NCI-H187 treated with DMSO at 0.1 percent for 48 hours (cell line): ENCODE data around the gene FAM219A.
"Not testable (repeated sequence)": the region's sequence is repeated elsewhere in the genome, so short reads cannot be mapped to it uniquely, and the experiment has no call there.

ENCODE experiments used
- DNase-seq: peaks from one replicate; lab custom pipeline; 2025; lab: John Stamatoyannopoulos, UW

Gene FAM219A

DNA sequence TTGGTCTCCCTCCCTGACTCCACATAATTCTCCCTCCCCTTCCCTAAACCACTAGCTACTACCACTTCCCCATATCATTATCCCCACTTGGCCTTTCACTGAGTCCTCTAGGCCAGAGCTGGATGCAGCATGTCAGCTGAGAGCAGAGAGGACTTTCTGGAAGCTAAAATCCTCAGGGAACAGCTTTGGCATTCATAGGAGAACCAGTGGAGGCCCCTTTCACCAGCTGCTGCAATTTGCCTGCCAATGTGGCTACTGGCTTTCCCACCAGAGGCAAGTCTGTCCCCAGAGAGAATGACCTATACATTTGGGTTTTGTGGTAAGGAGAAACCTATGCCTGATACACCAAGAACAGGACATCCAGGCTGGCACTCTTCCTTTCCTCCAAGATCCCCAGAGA, 14.4 kb downstream of the FAM219A start:
- no peak for DNase-seq

DNA sequence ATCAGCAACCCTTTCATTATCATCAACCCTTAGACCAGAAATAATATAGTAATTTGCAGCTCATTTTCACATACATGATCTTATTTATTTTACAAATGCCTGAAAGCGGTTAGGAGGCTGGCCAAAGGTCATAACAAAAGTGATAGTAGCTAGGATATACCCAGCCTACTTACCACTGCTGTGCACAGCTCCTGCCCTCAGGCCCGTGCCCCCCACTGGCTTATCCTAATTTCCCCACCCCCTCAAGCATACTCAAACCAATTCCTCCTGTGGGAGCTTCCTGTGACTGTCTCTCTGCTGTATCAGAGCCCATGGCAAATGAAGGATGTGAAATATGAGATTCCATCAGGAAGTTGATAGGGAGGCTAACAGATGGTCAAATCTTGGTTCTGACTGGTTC, 14.8 kb downstream of the FAM219A start:
- DNase-seq: no peak

DNA sequence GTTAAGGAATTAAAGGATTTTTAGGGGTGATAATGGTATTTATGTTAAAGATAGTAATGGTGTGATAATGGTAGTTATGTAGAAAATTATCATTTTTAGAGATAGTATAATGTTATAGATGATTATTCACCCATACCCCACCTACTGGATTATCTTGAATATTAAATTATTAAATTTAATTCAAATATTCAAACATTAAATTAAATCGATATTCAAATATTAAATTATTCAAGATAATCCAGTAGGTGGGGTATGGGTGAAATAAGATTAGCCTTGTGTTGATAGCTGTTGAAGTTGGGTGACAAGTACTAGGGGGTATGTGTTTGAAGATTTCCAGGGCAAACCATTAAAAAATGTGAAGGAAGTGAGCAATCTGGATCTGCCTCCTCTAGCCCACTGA, 15.6 kb downstream of the FAM219A start:
- DNase-seq: no peak

DNA sequence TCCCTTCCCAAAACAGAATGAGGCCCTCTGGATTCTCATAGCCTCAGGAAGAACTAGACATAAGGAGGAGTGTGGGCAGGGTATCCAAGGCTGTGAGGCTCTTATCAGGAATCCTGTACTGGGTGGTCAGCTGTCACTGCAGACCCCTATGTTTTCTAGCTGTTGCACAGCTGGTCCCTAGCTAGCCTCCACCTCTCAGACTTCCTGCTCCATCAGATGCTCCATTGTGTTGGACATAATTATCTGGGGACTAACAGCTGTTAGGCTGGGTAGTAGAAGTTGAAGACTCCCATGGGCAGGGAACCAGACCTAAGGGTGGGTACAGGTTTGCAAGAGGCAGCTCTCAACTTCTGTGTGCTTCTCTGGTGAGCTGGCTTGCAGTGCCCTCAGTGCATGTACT, 18.4 kb downstream of the FAM219A start:
- no peak for DNase-seq

DNA sequence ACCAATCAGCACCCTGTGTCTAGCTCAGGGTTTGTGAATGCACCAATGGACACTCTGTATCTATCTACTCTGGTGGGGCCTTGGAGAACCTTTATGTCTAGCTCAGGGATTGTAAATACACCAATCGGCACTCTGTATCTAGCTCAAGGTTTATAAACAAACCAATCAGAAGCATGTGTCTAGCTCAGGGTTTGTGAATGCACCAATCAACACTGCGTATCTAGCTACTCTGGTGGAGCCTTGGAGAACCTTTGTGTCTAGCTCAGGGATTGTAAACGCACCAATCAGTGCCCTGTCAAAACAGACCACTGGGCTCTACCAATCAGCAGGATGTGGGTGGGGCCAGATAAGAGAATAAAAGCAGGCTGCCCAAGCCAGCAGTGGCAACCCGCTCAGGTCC, 19.9 kb downstream of the FAM219A start:
- DNase-seq: not testable (repeated sequence)

DNA sequence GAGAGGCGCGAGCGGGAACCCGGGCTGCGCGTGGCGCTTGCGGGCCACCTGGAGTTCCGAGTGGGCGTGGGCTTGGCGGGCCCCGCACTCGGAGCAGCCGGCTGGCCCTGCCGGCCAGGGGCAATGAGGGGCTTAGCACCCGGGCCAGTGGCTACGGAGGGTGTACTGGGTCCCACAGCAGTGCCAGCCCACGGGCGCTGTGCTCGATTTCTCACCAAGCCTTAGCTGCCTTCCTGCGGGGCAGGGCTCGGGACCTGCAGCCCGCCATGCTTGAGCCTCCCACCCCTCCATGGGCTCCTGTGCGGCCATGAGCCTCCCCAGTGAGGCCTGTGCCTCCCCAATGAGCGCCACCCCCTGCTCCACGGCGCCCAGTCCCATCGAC, 20.5 kb downstream of the FAM219A start:
- DNase-seq: not testable (repeated sequence)

DNA sequence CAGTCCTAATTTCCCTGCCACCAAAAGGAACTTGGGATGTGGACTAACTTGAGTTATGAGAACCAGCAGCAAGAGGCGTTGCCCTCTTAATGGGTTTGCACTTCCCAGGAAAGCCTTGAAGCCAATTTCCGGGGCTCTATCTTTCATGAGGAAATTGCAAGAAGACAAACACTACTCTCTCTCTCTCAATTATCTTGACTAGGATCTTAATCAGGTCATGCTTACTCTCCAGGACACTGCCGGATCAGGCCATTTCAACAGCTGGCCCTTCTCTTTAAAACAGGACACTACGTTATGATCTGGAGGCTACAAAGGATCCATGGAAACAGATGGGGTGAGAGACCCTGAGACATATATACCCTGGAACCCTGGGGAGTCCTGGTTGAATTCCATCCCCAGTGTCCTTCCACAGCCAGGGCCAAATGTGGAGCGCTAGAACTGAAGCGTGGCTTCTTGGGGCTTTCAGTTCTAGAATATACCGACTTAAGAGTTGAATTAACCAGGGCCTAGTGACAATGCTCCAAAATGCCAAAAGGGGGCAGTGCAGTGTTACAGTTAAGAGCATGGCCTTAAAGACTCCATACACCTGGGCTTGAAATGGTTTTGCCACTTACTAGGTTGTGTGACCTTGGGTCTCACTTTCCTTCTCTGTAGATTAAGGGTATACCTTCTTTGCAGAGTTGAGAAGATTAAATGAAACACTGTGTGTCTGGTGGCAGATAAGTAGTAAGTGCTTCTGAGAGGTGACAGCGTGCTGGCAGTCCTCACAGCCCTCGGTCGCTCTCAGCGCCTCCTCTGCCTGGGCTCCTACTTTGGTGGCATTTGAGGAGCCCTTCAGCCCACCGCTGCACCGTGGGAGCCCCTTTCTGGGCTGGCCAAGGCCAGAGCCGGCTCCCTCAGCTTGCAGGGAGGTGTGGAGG, 21.1 kb downstream of the FAM219A start:
- peak; percentile 37 for DNase-seq

DNA sequence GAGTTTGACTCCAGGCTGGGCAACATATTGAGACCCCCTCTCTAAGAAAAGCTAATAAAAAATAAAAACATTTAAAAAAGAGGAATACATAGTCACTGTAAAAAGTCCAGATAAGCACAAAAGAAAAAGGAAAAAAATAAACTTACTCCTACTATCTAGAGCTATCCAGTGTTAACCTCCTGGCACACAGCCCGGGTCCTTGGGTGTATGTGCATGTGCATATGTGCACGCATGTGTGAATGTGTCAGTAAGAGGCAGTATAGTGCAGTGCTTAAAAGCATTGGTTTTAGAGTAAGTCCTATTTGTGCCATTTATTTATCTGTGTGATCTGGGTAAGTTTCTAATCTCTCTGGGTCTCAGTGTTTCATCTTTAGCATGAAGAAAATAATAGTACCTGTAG, 26.7 kb downstream of the FAM219A start:
- no peak for DNase-seq

DNA sequence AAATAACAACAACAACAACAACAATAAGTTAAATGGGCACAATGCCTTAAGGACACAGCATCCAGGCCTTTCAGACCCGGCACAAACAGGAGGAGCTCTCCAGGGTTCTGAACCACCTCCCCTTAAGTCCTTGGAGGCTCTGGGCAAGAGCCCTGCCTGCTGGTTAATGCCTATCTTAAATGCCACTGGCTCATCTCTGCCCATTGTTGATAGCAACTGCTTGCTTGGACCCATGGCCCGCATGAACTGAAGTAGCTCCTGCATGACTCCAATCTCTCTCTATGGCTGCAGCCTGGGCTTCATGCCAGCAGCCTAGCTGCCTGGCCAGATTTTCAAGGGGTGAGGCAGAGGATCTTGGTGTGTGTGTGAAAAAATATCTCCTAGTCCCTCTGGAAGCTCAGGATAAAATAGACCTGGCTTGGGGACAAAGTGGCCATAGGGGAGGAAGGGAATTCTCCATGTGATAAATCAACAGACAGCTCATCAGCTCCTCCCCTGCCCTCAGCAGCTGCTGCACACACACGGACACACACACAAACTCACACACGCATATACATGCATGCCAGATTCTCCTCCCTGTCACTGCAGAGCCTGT, 27.4 kb downstream of the FAM219A start:
- peak; percentile 26 for DNase-seq

DNA sequence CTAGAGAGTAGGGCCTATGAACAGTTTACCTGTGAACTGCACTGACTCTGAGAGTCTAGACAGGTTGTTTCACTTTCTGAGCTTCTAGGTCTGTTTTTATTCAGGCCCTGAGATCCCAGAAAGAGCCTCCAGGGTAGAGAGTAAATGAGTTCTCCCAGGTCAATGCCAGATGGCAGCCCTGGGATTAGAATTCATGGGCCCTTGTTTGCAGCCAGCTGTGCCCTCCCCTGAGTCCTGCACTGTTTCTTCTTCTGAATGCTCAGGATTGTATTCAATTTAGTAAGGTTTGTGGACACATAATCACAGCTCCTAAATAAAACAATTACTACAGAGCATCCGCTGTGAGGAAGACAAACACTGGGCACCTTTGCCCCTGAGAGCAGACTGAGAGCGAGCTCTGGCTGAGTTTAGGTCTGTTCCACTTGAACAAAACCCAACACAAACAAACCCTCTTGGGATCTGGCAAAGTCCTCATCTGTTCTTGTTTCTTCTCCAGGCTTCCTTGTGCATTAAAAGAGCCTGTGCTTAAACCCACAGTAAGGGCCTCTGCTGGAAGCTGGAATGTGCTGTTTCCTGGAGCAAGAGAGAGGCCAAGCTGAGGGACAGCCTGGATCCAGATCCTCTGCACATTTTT, 29.9 kb downstream of the FAM219A start:
- no peak for DNase-seq

DNA sequence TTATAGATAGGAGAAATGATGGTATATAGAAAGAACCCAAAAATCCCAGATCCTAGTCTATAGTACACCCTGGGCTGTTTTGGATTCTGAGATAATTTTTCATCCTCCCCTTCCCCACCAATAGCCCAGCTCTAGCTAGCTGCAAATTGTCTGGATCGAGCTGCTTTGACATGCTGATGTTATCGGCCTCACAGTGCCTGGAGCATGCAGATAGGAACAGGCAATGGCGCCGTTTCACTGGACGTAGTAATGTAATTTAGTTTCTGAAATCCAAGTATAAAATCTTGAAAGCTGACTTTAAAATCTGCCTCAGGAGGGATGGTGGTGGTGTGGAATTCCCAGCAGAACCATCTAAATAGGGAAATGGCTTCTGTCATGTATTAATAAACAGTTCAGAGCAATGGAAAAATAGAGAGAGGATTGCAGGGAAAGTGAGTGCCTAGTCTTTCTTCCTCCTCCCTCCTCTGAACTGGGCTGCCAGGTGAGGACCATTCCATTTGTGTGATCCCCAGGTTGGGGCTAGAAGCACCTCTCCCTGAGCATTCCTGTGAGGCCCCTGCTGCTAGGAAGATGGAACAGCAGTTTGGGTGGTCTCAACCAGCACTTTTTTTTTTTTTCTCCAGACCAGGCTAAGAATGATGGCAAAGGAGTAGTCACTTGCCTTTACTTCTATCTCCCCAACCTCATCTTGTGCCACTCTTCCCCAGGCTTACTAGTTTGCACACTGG, 31.9 kb downstream of the FAM219A start:
- DNase-seq: no peak

DNA sequence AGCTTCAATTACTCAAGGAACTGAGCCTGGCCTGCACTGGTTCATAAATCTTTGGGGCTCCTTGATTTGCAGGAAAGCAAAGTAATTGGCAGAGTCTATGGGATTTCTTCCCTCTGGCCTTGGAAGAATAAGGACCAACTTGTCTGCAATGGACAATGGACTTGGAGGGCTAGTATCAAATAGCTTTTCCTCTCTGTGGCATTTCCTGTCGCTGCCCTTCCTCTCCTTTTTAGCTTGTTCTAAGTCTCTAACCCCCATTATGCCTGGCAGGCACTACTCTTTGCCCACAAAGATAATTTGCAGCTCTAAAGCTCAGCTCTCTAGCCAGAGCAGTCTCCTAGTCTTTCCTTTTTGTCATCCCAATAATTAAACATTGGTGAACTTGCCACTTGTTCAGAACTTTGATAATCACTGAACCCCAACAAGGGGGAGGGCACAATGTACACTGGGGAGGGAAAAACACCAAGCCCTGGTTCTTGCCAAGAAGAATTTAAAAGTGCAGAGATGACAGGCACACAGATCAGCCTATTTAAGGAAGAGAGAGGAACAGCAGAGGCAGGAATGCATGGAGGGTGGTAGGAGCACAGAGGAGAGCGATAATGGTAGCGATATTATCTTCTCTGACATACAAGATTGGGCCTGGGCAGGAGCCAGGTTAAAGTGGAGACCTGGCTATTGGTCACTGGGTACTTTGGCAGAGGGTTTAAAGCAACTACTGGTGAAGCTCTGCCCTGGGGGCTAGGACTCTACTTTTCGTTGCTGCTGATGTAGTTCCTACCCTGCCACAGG, 38.5 kb downstream of the FAM219A start:
- no peak for DNase-seq

DNA sequence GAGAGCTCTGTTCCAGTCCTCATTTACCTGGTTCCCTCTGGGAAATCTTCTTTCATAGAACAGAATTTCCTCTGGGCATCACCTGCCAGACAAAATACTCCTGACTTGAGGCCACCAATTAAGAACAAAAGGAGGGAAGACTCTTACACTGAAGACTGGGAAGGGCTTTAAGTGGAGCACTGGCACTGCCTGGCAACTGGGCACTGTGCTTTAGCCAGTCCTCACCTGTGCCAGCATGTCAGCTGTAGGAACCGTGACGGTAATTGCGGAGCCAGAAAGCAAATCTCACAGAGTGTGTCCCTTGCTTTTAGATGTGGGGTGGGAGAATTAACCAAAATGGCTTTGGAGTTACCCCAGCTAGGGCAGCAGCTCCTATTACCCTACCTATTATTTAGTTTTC, 40.6 kb downstream of the FAM219A start:
- peak; percentile 33 for DNase-seq

DNA sequence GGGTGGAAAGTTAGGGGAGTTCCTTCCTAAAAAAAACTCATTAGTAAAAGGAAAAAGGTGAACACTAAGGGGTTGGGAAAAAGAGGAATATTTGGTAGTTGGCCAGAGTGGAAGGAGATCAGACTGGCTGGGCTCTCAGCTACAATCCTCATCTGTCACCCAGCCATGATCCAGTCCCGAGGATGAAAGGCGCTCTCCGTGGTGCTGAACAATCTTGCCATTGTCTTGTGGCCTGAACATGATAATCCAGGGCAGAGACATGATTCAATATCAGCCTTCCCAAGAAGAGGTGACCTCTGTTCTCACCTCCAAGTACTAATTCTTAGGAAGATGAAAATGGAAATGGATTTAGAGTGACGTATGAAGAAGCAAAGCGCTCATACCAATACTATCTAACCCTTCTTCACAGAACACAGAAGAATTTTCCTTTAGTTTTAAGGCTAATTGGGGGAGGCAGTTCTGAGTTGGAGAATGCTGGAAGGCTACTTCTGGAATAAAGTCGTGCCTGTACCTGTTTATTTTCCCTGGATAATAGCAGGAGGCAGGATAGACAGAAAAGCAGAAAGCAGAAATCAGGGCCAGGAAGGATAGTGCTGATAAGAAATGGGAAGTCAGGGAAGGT, 45.0 kb downstream of the FAM219A start:
- DNase-seq: no peak

DNA sequence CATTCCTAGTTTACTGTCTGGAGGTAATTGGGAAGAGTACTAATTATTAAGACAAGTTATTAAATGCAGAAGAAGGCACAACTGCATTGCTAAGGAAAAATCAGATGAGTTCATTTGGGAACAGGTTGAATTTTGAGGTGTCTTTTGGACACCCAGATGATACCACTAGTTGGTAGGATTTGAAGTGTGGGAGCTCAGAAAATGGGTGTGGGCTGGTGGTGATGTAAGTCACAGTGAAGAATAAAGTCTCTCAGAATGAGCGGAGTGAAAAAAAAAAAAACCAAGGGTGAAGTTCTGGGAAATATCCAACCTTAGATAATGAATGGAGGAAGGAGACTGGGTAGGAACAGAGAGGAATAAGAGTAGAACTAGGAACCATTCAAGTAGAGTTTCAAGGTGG, 46.0 kb downstream of the FAM219A start:
- no peak for DNase-seq

DNA sequence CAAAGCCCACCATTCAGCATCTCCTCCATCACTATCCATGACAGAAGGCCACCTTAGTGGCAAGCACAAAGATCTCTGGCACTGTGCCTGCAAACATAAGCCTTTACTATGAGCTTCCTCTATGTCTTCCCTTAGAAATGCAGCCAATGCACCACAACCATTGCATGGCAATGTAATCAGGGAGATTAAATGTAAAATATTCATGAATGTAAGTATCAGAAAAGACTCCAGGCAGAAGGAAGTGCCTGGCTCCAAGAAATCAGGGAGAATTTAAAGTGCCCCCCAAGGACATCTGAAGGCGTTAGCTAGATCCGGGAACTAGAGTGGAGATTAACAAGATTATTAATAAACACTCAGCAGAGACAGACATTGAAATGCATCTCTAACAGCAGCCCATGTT, 49.2 kb downstream of the FAM219A start:
- no peak for DNase-seq

DNA sequence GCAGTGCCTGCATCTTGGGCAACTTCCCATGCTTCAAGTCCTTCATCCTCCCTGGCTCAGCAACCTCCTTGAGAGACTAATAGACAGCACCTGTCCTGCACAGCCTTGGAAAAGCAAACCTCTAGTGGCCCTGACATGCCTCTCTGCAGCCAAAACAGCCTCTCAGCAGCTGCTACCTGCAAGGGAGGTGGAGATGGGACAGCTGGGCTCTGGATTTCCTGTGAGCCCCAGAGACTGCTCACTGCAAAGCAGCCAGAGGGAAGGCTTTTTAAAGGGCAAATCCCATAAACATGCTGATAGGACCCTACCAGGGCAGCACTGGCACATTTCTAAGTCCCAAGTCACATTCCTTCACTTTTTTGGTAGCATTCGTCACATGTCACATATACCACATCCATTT, 50.2 kb downstream of the FAM219A start:
- no peak for DNase-seq

DNA sequence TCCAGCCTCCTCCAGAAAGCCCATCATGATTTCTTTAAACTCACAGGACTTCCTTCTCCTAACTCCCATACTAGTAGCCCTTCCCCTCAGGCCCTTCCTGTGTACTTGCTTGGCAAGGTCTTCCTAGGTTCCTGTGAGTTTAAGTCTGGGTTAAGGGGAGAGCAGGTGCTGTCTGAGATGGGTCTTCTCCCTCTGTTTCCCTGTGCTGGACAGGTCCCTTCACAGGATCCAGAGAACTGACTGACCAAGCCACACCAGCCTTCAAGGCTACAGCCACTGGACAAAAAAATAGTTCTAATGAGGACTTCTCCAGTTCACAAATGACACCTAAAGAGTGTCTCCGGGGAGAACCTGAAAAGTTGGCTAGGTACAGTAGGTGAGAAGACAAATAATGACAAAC, 52.2 kb downstream of the FAM219A start:
- no peak for DNase-seq

DNA sequence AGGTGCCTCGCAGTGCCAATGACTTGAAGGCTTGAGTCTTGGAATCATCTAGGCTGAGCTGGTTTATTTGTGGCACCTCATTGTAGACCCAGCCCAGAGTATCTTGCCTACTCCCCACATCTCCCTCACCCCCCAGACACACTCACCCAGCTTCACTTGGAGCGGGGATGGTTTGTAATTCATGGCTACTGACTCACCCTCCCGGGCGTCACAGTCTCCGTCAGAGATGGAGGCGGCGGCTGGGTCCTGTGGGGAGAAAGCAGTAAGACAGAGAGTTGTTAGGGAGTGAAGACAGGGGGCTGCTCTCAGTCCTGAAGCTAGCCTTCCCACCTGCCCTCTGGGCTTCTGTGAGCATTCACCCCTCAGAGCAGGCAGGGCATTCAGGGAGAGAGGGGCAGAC, 52.7 kb downstream of the FAM219A start:
- DNase-seq: no peak

DNA sequence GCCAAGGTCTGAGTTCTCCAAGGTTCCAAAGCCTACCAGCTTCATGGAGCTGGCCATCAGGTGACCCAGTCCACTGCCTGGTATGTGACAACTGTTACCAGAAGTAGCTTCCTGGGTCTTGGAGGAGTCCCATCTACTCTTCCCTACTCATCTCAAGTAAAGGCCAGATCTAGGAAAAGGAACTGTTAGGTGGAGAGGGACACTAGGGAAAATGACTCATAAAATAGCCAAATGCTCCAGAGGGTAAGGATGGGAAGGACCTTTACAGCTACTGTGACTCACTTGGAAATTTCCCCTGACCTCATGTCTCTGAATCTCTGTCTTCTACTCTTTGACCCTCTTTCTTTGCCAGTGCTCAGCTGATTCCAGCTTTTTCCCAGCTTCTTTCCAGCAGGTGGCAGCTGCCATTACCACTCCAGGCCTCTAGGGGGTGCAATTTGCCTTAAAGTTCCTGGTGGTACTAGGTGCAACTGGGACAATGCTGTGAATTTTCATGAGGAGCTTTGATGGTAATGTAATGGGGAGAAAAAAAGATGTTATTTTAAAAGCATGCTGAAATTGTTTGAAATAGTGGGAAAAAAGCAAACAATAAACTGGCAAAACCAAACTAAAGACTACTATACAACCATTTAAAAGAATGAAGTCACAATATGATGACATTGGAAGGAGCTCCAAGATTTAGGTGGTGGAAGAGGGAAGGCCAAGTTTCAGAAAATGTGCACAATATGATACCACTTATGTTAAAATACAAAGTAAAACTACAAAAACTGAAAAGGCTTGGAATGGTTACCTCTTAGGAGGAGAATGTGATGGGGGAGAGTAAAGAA, 54.6 kb downstream of the FAM219A start:
- peak; percentile 9 for DNase-seq
